NCI-H1048 (cell line): ENCODE measurements around the gene ANKRD53.

Experiments used
- DNase-seq: peaks from one replicate; lab custom pipeline; 2025; lab: John Stamatoyannopoulos, UW

ANKRD53 gene, protein sequence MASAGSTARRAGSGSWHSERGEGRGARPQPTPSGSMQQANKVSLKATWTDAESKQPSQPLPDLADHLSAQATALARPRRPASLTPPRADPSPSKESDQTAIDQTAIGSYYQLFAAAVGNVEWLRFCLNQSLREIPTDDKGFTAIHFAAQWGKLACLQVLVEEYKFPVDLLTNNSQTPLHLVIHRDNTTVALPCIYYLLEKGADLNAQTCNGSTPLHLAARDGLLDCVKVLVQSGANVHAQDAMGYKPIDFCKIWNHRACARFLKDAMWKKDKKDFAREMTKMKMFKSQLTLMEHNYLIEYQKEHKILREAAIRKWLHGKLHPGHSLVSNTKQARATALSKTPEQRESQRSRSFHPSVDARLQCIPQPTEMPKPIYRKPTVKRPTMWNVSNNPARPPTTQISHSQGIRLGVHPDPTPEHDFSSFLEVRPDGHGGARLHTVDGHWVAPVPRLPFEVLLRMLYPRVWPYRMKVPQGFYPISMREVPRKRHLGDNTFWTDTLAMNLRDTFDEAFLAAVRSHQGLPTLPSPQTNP

DNA sequence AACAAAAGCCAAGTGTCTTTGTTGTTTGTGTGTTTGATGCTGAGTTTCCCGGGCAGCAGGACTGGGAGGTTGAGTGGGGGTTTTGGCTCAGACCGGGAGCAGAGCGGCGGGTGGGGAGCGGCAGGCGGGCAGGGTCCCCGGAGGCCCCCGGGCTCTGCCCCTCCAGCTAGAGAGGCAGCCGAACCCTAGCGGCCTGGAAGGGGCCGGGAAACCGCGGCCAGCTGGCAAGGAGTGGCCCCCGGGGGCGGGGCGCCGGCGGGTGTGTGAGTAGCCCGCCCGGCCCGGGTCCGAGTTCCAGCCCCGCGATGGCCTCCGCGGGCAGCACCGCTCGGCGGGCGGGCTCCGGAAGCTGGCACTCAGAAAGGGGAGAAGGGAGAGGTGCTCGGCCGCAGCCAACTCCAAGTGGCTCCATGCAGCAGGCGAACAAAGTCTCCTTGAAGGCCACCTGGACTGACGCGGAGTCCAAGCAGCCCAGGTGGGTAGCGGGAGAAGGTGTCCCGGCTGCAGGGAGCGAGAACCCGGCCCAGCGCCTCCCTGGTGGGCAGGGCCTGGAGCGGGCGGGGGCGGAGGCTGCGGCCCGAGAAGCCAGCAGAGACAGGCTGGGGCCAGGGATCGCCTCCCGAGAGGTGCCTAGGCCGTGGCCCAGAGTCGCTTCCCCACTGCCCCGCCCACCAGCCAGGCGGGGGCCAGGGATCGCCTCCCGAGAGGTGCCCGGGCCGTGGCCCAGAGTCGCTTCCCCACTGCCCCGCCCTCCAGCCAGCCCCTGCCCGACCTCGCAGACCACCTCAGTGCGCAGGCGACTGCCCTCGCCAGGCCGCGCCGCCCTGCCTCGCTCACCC lies at the start of gene ANKRD53:
TSS of gene ANKRD53 (plus strand) at position 290 of the 839 bp plus-strand sequence. CDS start at position 306, 16 bp downstream.
- no peak for DNase-seq

DNA sequence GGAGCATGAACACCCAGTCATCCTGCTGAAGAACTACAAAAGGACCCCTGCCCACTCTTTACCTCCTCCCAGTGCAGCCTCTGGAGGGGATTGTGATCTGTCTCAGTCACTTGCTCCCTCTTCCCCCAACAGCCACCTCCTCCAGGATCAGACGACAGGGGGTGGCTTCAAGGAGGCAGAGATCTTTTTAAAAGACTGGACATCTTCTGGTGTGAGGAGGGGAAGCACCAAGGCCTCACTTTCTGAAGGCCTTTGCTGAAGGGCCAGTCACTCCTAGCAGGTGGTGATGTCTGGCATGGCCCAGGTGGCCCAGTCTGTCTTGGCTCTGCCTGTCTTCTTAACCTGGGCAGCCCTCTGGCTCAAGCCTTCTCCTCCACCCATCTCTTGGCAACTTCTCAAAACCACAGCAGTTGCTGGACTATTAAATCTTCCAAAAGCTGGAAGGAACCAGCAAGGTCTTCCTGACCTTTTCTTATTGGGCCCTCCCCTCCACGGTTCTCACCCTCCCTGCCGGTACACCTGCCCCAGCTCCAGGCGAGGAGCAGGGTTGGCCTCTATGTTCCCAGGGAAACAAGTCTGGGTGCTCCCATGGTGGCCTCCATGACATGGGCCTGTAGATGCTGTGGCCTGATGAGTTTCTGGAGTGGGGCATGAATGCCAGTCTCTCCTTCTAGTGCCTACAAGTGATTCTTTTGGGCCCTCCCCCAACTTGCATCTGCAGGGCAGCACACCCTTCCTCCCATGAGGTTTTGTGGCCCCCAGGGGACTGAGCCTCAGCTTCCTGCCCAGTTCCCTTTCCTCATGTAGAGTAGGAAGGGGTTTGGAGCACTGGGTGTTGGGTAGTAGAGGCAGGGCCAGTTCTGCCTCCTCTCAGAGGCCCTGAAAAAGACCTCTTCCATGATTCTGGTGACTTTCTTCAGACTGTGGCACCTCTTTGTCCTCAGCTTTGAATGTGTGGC lies 47.8 kb upstream of the ANKRD53 start:
- no peak for DNase-seq

DNA sequence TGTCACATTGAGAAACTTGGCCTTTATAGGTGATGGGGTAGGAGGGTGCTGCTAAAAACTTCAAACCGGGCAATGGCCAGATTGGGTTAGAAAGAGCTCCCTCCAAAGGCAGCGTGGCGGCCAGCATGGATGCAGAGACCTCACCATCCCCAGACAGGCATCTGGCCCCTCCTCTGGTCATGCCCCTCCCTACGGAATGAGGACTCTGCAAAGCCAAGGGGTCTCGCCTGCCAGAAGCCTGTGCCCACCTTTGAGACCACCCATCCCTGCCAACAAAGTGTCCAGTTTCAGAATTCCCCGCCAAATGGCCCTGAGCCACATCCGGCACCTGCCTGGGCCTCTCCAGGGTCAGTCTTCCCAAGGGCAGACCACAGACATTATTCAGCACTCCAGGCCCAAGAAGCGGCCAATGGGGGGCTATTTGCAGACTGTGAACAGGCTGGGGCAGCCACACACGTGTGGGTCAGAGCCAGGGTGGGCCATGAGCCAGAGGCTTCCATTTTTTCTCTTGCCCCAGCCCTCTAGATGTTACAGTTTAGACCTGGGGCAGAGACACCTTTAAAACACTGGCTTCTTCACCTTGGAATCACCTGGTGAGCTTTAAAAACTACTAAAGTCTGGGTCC lies 46.9 kb upstream of the ANKRD53 start:
- no peak for DNase-seq

GRCh38 chr2:70932631-70933230 lies 45.7 kb upstream of the ANKRD53 start:
- DNase-seq = no peak

GRCh38 chr2:70934981-70935380 lies 43.4 kb upstream of the ANKRD53 start:
- DNase-seq = no peak

DNA sequence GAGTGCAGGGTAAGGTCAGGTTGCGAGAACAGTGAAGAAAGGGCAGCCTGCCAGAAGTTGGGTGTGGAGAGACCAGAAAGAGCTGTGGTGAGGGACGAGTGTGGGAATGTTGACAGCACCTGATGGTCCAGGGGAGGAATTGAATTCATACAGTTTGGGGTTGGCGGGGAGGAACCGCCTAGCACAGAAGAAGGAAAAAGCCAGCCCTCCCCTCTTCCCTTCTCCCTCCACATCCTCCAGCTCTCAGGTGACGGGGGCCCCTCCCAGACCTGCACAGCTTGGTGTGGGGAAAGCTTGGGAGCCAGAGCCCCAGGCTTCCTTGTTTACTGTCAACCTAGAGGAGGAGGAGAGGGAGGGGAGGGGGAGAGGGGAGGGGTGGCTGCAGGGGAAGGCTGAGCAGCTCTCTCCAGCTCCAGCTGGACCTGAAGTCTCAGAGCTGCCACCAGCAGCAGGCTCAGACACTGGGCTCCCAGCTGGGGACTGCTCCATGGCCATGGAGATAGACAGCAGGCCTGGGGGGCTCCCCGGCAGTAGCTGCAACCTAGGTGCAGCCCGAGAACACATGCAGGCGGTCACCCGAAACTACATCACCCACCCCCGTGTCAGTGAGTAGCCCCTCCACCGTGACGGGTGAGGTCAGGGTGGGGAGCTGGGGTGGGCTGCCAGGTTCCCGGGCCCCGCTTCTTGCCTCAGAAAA lies 42.8 kb upstream of the ANKRD53 start, which contains the start of gene ATP6V1B1:
TSS of gene ATP6V1B1 (plus strand) at position 433 of the 697 bp plus-strand sequence. CDS start at position 488, 55 bp downstream.
- DNase-seq = no peak

- DNase-seq = no peak
Observed at GRCh38 chr2:70936165-70936978, 42.1 kb upstream of the ANKRD53 start.

DNA sequence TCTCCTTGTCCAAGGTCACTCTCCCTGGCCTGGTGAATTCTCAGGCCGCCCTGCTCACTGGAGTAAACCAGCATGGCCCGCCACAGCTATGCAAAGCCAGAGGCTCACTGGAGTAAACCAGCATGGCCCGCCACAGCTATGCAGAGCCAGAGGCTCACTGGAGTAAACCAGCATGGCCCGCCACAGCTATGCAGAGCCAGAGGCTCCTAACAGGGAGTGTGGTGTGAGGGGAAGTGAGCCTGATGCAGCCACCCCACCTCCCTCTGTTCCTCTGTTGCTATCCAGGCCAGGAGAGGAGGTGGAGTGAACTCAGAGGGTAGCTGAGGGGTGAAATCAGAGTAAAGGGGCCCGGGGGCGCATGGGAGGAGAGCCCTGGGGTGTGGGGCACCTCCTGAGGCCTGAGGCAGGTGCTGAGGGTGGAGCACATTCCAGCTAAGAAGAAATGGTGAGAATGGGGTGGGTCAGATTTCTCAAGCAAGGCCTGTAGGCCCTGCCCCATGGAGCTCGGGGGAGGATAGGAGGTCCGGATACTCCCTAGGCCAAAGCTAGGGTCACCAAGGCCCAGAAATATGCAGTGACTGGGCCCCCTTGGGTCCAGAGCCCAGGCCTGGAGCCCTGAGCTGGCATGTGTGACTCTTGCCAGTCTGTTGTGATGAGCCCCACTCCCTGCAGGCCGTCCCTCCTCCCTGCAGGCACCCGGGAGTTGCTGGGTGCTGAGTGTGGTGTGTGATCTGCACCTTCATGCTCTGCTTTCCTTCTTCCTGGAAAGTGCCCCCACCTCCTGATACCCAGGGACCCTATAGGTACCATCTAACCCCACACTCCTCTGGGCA lies 41.2 kb upstream of the ANKRD53 start:
- DNase-seq = no peak

DNA sequence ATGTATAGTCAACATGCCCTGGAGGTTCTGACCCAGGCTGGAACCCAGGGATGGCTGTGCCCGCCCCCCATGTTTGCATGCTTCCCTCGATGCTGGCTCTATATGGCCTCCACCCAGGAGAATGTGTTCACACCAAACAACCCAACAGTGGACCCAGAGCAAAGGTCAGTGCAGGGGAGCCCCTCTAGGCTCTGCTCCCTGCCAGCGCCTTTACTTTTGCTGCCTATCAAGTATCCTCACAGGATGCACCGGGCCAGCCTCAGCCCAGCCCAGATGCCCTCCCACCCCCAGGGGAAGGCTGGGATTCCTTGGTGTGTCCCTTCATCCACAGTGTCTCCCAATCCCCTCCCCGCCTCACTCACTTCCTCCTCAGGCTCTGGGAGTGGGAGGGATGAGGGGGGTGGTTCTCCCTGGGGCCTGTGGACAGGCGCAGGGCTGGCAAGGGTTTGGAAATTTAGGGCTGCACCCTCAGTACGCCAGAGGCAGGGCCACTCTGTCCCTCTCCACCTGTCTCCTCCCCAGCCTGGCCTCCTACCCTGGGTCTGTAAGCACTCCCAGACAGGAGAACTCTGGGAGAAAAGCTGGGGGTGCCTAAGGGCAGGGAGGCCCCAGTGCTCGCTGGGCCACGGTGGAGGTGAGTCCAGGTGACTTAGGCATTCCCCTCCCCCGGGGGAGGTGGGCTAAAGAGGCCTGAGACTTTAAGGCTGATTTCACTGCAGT lies 40.4 kb upstream of the ANKRD53 start:
- DNase-seq = no peak

DNA sequence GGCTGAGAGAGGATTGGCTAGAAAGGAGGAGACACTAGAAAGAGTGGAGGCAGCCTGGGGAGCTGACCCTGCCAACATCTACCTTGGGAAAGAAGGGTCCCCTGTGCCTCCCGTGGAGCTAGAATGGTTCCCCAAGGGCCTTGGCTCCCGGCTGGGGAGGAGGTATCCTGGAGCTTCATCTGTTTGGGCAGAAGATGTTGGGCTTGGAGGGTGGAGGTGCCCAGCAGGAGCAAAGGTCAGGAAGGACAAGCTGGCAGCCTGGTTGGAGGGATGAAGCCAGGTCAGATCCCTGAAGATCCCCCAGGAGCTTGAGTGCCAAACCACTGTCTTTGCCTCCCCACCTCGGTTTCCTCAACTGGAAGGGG lies 39.9 kb upstream of the ANKRD53 start:
- DNase-seq = no peak

- no peak for DNase-seq
Observed at GRCh38 chr2:70939001-70939838, 39.2 kb upstream of the ANKRD53 start.

DNA sequence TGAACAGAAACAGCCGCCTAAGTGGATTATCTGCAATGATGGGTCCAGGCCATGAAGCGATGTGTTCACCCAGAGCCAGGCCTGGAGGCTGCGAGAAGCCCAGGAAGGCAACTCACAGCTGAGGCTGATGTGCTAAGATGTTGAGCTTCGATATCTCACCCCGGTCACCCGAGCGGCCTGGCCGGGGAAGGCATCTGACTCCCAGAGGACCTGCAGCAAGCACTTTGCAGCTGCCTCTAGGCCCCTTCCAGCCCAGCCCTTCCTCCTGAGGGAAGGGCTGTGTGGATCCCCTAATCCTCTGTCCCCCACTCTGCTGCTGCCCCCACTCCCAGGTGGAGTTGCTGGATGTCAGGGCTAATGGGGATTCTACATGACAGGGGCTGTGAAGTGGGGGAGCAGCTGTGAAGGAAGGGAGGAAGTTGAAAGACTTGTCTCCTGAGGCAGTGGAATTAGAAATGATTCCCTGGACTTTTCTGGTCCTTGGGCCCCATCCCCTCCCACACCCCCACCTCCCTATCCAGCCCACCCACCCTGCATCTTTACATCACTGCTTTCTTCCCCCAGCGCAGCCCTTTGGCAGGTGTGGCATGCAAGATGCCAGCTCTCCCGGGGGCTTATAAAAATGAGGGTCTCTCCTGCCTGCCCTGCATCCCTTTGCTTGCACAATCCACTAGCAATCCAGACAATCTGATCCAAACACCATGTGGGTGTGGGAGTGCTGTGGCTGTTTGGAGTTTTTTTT lies 38.4 kb upstream of the ANKRD53 start:
- DNase-seq = no peak

DNA sequence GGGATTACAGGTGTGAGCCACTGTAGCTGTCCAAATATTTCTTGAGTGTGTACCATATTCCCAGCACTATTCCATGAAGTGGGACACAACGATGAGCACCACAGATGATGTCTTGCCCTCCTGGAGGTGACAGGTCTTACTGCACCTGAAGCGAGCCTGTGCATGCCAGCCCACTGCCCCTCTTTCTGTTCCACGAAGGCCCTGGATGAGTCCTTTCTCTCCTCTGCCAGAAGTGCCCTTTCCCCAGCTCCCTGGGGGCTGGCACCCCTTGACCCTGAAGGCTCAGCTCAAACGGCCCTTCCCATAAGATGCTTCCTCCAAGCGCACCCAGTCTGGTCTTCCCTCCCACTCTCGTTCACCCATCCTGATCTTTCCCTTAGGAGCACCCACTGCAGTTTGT lies 37.2 kb upstream of the ANKRD53 start:
- no peak for DNase-seq

- DNase-seq = no peak
Observed at GRCh38 chr2:70941701-70942100, 36.7 kb upstream of the ANKRD53 start.

DNA sequence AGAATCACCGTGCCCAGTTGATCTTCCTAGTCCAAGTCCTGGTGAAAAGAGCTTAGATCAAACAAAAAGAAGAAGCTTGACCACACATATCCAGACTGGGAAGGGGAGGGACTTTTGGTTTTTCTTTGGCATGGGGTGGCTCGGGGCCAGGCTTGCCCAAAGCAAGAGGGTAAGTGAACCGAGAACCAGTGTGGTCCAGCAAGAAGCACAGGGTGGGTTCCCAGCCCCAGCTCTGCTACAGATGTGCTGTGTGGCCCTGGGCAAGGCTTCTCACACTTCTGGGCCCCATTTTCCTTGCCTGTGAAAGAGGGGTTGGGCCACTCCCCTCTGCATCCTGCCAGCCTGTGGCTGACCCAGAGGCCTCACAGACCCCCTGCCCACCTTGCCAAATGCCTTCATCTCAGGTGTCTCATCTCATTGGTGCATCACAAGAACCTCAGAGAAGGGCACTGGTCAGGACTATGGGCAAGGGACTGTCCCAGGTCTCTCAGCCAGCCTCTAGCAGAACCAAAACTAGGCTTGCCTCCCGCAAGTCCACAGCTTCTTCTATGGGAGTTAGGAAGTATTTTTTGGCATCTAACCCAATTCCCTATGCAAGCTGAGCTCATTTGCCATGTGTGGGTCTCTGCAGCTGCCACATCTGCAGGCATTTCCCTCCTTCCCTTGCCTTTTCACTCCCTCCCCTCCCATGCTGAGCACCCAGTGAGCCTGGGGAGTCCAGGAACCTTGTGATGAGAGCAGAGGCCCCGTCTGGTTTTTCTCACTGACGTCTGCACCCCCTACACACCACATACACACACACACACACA lies 35.8 kb upstream of the ANKRD53 start:
- no peak for DNase-seq
